ENCODE measurements around the gene NSL1.
"Not testable (repeated sequence)": the region's sequence is repeated elsewhere in the genome, so short reads cannot be mapped to it uniquely, and the experiment has no call there.

The NSL1 gene

GRCh38 chr1:212791676-212792395 lies at the start of gene NSL1, which contains the start of gene TATDN3:
Gene NSL1, minus strand, starts transcription at chr1:212791777. Its CDS starts 14 bp downstream, at chr1:212791763.
Gene TATDN3, plus strand, starts transcription at chr1:212791894. Its CDS starts 28 bp downstream, at chr1:212791922.
- peak; percentile 80 for DNase-seq

DNA sequence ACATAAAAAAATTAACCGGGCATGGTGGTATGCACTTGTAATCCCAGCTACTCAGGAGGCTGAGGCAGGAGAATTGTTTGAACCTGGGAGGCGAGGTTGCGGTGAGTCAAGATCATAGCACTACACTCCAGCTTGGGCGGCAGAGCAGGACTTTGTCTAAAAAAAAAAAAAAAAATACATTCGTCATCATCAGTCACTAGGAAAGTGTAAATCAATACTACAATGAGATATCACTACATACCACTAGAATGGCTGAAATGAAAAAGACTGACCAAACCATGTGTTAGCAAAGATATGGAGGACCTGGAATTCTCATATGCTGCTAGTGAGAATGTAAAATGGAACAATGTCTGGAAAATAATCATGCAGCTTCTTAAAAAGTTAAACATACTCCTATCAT lies 46.6 kb upstream of the NSL1 start:
- peak; percentile 7 for DNase-seq

DNA sequence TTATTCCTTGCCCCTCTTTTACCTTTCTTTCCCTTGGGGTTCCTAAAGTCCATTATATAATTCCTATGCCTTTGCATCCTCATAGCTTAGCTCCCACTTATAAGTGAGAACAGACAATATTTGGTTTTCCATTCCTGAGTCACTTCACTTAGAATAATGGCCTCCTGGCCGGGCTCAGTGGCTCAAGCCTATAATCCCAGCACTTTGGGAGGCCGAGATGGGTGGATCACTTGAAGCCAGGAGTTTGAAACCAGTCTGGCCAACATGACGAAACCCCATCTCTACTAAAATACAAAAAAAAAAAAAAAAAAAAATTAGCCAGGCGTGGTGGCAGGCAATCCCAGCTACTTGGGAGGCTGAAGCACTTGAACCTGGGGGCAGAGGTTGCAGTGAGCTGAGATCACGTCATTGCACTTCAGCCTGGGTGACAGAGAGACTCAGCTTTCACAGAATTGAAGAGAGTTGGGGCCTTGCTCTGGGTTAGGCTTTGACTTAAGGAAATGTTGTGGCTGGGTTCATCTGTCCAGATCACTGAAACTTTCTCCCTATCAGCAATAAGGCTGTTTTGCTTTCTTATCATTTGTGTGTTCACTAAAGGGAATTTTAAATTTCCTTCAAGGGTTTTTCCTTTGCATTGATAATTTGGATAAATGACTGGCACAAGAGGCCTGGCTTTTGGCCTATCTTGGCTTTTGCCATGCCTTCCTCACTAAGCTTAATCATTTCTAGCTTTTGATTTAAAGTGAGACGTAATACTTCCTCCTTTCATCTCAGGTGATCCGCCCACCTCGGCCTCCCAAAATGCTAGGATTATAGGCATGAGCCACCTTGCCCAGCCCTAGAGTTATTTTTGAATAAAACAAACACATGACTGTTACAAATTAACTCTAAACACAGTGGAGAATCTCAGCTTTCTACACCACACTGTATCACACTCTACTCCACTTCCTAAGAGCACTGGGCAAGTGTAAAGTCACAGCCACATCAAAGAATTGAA lies 41.9 kb upstream of the NSL1 start:
- DNase-seq, result not testable (repeated sequence)

DNA sequence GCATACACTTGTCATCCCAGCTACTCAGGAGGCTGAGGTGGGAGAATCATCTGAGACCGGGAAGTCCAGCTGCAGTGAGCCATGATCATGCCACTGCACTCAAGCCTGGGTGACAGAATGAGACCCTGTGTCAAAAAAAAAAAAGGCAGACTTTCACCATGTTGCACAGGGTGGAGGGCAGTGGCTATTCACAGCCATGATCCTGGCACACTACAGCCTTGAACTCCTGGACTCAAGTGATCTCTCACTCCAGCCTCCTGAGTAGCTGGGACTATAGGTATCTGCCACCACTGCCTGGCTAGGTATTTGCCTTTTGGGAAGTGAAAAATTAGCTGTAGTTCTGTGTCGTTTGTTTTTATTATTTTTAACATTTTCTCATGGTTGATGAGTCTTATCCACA lies 36.8 kb upstream of the NSL1 start:
- no peak for DNase-seq

- DNase-seq, result no peak
Observed at GRCh38 chr1:212827831-212828278, 36.3 kb upstream of the NSL1 start.

DNA sequence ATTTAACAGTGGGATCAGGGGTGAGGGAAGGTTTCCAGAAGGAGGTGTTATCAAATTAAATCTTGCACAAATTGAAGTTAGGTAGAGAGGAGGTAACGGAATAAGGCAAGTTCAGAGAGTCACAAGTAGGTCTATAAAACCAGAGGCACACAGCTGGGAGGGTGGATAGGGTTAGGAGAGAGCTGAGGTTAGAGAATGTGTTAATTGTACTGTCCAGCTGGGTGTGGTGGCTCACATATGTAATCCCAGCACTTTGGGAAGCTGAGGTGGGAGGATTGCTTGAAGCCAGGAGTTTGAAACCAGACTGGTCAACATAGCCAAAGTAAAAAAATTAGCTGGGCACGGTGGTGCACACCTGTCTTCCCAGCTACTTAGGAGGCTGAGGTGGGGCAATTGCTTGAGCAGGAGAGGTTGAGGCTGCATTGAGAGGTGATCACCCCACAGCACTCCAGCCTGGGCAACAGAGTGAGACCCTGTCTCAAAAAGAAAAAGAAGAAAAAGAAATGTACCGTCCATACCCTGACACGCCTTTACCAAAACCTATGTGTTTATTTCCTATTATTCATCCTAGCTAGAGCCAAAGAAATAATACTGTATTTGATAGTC lies 35.7 kb upstream of the NSL1 start:
- no peak for DNase-seq

DNA sequence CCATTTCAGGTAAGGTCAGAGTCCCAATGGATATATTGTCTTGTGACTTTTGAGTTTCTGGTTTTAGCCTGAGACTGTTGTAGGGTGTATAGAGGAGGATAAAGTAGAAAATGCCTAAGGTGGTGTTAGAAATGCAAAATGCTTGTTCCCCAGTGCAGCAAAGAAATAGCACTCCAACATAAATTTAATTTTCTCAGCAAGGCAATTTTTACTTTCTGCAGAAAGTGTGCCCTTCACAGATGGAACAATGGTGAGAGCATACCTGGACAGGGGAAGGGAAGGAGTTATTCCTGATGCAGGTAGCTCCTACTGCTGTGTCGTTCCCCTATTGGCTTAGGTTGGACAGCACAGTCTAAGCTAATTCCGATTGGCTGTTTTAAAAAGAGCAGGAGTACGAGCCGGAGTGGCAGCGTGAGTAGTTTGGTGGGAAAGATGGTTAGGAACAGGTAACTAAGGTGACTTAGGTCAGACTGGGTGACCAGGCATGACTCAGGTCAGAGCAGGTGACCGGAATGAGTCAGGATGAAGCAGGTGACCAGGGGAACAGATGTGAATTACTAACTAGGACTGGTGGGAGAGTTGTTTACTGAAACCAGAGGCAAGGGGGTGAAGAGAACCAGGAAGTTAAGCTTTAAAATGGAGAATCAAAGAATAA lies 34.3 kb upstream of the NSL1 start:
- DNase-seq, result no peak

GRCh38 chr1:212824201-212824600 lies 32.6 kb upstream of the NSL1 start:
- DNase-seq, result no peak

- no peak for DNase-seq
Observed at GRCh38 chr1:212822956-212823355, 31.4 kb upstream of the NSL1 start.

DNA sequence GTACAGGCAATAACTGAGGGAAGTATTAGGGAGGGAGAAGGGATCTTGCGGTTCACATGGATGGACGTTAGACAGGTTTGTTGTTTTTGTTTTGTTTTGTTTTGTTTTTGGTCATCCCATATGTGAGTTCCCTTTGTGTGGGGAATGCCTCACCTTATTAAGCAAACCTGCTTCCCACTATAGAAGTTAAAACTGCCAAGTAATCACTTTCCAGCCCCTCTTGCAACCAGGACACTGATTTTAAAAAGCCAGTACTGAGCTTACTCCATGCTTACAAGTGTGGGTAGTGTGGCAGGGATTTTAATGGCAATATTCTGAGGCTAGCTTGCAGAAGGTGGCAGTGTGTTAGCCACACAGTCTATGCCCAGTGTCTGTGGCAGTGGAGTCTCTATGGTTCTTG lies 29.4 kb upstream of the NSL1 start:
- DNase-seq, result no peak

DNA sequence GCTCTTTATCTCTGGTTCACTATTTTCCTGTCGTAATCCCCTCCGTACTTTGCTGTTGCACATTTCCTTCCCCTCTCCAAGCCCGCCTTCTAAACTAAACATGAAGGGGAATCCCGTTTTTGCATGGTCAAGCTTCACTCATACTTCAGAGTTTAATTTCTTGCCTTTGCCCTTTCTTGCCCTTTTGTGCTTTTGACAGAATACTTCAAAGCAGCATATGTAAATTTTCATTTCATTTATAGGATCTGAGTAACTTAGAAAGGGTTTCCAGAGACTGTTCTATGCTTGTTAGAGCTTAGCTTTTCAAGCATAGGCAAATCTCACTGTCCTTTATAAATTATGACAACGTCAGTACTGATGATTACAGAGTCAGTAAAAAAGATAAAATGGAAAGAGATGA lies 28.1 kb upstream of the NSL1 start:
- no peak for DNase-seq

- peak; percentile 15 for DNase-seq
Observed at GRCh38 chr1:212816567-212817278, 25.1 kb upstream of the NSL1 start.

- peak; percentile 7 for DNase-seq
Observed at GRCh38 chr1:212814537-212815334, 23.2 kb upstream of the NSL1 start.

DNA sequence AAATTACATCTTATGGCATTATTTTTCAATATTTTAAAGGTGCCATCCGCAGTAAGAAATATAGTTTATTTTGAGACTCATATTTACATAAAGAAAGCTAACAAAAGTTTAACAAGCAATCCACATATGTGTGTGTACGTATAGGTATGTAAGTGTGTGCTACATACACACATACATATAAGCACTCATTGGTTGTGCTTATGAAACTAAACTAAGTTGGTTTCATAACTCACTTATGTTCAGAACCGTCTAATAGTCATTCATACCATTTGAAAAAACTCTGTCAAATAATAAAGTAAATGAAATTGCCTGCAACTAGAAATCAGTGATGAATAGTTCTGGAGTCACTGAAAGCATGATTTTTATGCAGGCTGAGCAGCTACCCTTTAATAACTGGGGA lies 14.2 kb upstream of the NSL1 start:
- no peak for DNase-seq

DNA sequence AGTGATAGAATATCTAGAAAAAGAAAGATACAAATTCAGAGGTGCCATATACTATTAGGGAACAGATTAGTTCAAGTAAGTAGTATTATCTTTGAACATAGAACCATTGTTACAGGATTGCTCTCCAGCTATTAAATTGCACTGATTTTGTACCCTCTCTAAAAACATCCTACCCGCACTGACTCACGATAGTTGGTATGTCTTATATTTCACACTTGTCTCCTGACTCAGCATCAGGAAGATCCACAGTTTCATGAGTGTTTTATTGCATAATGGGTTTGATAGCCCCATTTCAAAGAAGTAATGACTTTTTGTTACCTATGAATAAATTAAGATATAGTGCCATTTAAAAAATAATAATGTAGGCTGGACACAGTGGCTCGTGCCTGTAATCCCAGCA lies 6.1 kb upstream of the NSL1 start:
- peak; percentile 38 for DNase-seq

GRCh38 chr1:212794561-212795014 lies 3.0 kb upstream of the NSL1 start:
- DNase-seq, result no peak

DNA sequence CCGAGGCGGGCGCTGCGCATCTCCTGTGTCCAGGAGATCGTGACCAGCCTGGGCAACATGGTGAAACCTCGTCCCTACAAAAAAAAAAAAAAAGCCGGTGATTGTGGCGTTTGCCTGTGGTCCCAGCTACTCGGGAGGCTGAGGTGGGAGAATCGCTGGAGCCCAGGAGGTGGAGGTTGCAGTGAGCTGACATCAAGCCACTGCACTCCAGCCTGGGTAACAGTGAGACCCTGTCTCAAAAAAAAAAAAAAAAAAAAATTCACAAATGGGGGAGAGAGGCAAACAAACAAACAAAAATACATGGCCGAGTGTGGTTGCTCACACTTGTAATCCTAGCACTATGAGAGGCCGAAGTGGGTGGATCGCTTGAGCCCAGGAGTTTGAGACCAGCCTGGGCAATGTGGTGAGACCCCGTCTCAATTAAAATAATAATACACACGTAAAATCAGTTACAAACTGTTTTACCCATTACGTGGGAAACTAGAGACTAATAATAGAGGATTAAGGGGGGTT lies 875 bp upstream of the NSL1 start:
- no peak for DNase-seq

- DNase-seq, result peak; percentile 80
Observed at GRCh38 chr1:212791261-212791675, 309 bp downstream of the NSL1 start.

DNA sequence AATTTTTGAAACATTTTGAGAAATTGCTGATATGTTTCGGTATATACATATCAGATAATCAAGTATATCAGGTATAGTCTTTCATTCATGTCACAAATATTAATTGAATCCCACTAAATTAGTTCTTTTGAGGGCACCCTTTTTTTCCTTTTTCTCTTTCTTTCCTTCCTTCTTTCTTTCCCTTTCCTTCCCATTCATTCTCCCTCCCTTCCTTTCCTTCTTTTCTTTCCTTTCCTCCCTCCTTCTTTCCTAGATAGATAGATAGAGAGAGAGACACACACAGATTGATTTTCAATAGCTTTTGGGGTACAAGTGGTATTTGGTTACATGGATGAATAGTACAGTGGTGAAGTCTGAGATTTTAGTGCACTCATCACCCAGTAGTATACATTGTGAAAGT lies 5.7 kb downstream of the NSL1 start:
- DNase-seq, result no peak

DNA sequence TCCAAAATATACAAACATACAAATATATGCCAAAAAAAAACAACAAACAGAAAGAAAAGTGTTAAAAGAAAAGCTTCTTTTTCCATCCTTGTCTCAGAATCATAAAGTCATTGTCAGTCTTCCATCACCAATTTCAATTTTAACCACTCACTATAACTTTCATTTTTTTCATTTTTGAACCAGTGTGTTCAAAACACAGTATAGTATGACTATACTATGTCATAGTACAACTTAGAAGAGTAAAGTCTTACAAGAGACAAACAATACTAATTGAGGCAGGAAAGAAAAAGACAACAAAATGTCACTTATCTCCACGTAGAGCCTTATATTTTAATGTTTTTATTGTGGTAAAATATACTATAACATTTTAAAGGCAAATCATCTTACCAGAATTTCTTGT lies 7.6 kb downstream of the NSL1 start:
- DNase-seq, result no peak

Measured in HCEC 1CT (cell line).